Ramos (cell line): ENCODE data around the gene MPST.

Experiments used
- in situ Hi-C: fragments of 300-500 bp; cut with MboI; formaldehyde crosslinking; loops from one replicate; pipeline ENCODE4 v1.14.3; 2022; ENCODE audit warnings: low sequenced_read_pairs; ENCODE audit not compliant: unreplicated experiment

Gene MPST

GRCh38 chr22:37043209-37043827 lies 23.8 kb downstream of the MPST start:
- in situ Hi-C loops, result no loop called here

GRCh38 chr22:37043828-37044538 lies 24.4 kb downstream of the MPST start:
- in situ Hi-C loops, result no loop called here

GRCh38 chr22:37044634-37045625 lies 25.4 kb downstream of the MPST start:
- in situ Hi-C loops, result no loop called here

GRCh38 chr22:37045958-37046357 lies 26.4 kb downstream of the MPST start:
- in situ Hi-C loops, result no loop called here

- in situ Hi-C loops, result no loop called here
These were observed 27.0 kb downstream of the MPST start for GRCh38 chr22:37046589-37046988.

GRCh38 chr22:37047006-37047405 lies 27.5 kb downstream of the MPST start:
- in situ Hi-C loops, result no loop called here

GRCh38 chr22:37048133-37048532 lies 28.6 kb downstream of the MPST start:
- in situ Hi-C loops, result no loop called here

- in situ Hi-C loops, result no loop called here
These were observed 29.7 kb downstream of the MPST start for GRCh38 chr22:37049224-37049623.

GRCh38 chr22:37050913-37051312 lies 31.4 kb downstream of the MPST start:
- in situ Hi-C loops, result no loop called here

GRCh38 chr22:37051391-37052385 lies 32.1 kb downstream of the MPST start, which contains the start of gene KCTD17:
Gene KCTD17, plus strand, starts transcription at chr22:37051742. Its CDS starts 19 bp downstream, at chr22:37051761.
- in situ Hi-C loops, result no loop called here

GRCh38 chr22:37052386-37053309 lies 33.1 kb downstream of the MPST start:
- in situ Hi-C loops, result no loop called here

- in situ Hi-C loops, result no loop called here
These were observed 33.9 kb downstream of the MPST start for GRCh38 chr22:37053310-37054055.

GRCh38 chr22:37054056-37054395 lies 34.5 kb downstream of the MPST start:
- in situ Hi-C loops, result no loop called here

- in situ Hi-C loops, result no loop called here
These were observed 35.2 kb downstream of the MPST start for GRCh38 chr22:37054600-37055365.

- in situ Hi-C loops, result no loop called here
These were observed 36.7 kb downstream of the MPST start for GRCh38 chr22:37056246-37056645.

- in situ Hi-C loops, result no loop called here
These were observed 37.7 kb downstream of the MPST start for GRCh38 chr22:37057226-37057625.

GRCh38 chr22:37057796-37058510 lies 38.4 kb downstream of the MPST start:
- in situ Hi-C loops, result no loop called here
